DND-41 (cell line): ENCODE data around the gene OSBP2.

ENCODE experiments used
- ATAC-seq: fragments of 200-7000 bp; cut with Tn5 transposase; 3 replicates; pipeline ENCODE4 v1.9.1; 2021; ENCODE audit warnings: low read depth; ENCODE audit not compliant: insufficient read depth
- DNase-seq: peaks from one replicate; pipeline ENCODE4 v3.0.0-alpha.2; 2020
- H2AFZ ChIP-seq: 2 replicates; pipeline ENCODE4 v1.6.0; 2012; ENCODE audit warnings: low read depth, low read length
- H3K27ac ChIP-seq: 2 replicates; pipeline ENCODE4 v1.5.1; 2012; ENCODE audit warnings: low read length, inconsistent platforms
- H3K27me3 ChIP-seq: fragments of 200-600 bp; sonication (generic); 2 replicates; pipeline ENCODE4 v1.6.0; 2012; ENCODE audit warnings: low read length, mild to moderate bottlenecking, inconsistent platforms; ENCODE audit not compliant: insufficient read depth, poor library complexity
- H3K36me3 ChIP-seq: 2 replicates; pipeline ENCODE4 v1.5.1; 2012; ENCODE audit warnings: low read length, inconsistent platforms; ENCODE audit not compliant: insufficient read depth
- H3K4me1 ChIP-seq: 2 replicates; pipeline ENCODE4 v1.5.1; 2012; ENCODE audit warnings: mild to moderate bottlenecking, low read length; ENCODE audit not compliant: insufficient read depth
- H3K4me2 ChIP-seq: 2 replicates; pipeline ENCODE4 v1.6.0; 2012; ENCODE audit warnings: mild to moderate bottlenecking, moderate library complexity, low read length, inconsistent platforms; ENCODE audit not compliant: insufficient read depth
- H3K4me3 ChIP-seq, 2 experiments: fragments of 200-600 bp in 1 of 2; shearing (Covaris generic) in 1 of 2; 2 replicates each; pipeline ENCODE4 v1.5.1; 2012 to 2016; ENCODE audit warnings: inconsistent platforms in 2 of 2, low read length in 2 of 2, mild to moderate bottlenecking in 2 of 2, low read depth in 1 of 2, moderate library complexity in 1 of 2
- H3K79me2 ChIP-seq: 2 replicates; pipeline ENCODE4 v1.6.0; 2012; ENCODE audit warnings: low read length, inconsistent platforms; ENCODE audit not compliant: insufficient read depth
- H3K9ac ChIP-seq: 2 replicates; pipeline ENCODE4 v1.6.0; 2012; ENCODE audit warnings: low read depth, mild to moderate bottlenecking, inconsistent platforms, low read length, moderate library complexity
- H3K9me3 ChIP-seq: 2 replicates; pipeline ENCODE4 v1.5.1; 2012; ENCODE audit warnings: low read length, moderate library complexity, mild to moderate bottlenecking, inconsistent platforms; ENCODE audit not compliant: insufficient read depth, severe bottlenecking
- H4K20me1 ChIP-seq: 2 replicates; pipeline ENCODE4 v1.6.0; 2012; ENCODE audit warnings: low read length; ENCODE audit not compliant: insufficient read depth
- EZH2 ChIP-seq: IDR thresholded peaks from 3 replicates; pipeline ENCODE4 v1.6.1; 2012; ENCODE audit warnings: borderline replicate concordance, low read depth, mild to moderate bottlenecking, moderate library complexity, low read length, inconsistent platforms; ENCODE audit not compliant: severe bottlenecking
- TF ChIP-seq, protein P1 (sequence below): IDR thresholded peaks from 2 replicates; pipeline ENCODE4 v1.5.1; 2012; ENCODE audit warnings: borderline replicate concordance, low read length, moderate library complexity, mild to moderate bottlenecking; ENCODE audit not compliant: poor library complexity, severe bottlenecking; ENCODE audit errors: extremely low read depth

The OSBP2 gene

GRCh38 chr22:30754971-30755758 lies 60.5 kb downstream of the OSBP2 start:
- ATAC-seq (no peak), DNase-seq (peak; percentile 18)
- Histone ChIP-seq H3K4me1 (no peaks in the 10 kb centered on the region), H3K9me3 (no peaks in the 10 kb centered on the region), H4K20me1 (no peaks in the 10 kb centered on the region; the same call in 1 of the 2 replicates), H3K4me2 (no peak overlapping the region), H3K9ac (no peak overlapping the region), H3K4me3 (no peak overlapping the region), H3K27ac (no peak overlapping the region), H2AFZ (no peak overlapping the region), H3K79me2 (no peaks in the 10 kb centered on the region), H3K27me3 (peaks cover 6% of the 10 kb centered on the region), H3K36me3 (no peaks in the 10 kb centered on the region)
- TF ChIP-seq, protein P1, sequence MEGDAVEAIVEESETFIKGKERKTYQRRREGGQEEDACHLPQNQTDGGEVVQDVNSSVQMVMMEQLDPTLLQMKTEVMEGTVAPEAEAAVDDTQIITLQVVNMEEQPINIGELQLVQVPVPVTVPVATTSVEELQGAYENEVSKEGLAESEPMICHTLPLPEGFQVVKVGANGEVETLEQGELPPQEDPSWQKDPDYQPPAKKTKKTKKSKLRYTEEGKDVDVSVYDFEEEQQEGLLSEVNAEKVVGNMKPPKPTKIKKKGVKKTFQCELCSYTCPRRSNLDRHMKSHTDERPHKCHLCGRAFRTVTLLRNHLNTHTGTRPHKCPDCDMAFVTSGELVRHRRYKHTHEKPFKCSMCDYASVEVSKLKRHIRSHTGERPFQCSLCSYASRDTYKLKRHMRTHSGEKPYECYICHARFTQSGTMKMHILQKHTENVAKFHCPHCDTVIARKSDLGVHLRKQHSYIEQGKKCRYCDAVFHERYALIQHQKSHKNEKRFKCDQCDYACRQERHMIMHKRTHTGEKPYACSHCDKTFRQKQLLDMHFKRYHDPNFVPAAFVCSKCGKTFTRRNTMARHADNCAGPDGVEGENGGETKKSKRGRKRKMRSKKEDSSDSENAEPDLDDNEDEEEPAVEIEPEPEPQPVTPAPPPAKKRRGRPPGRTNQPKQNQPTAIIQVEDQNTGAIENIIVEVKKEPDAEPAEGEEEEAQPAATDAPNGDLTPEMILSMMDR = peak; percentile 62
- no peak for TF ChIP-seq EZH2

DNA sequence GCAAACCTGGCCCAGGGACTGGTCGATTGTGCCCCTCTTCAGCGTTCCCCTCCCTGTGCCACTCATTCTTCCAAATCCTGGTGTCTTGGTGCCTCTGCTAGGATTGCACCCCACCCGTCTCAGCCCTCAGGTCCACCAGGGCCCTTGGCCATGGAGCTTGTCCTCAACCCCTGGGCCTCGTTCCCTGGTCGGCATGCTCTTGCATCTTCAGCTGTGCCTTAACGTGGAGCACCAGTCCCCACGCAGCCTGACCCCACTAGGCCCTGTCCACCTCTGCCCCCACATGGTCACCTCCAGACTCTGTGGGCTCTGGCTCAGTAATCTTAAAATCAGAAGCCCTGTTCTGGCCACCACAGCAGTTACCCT lies 61.1 kb downstream of the OSBP2 start:
- Histone ChIP-seq H3K4me3 (no peak overlapping the region), H2AFZ (no peak overlapping the region), H3K4me2 (no peak overlapping the region), H3K79me2 (no peaks in the 10 kb centered on the region), H3K27ac (no peak overlapping the region), H3K9me3 (no peaks in the 10 kb centered on the region), H3K36me3 (no peaks in the 10 kb centered on the region), H3K4me1 (no peaks in the 10 kb centered on the region), H4K20me1 (no peaks in the 10 kb centered on the region; the same call in 1 of the 2 replicates), H3K27me3 (peaks cover 6% of the 10 kb centered on the region), H3K9ac (no peak overlapping the region)
- ATAC-seq = no peak
- TF ChIP-seq, protein P1 = no peak
- no peak for TF ChIP-seq EZH2
- DNase-seq = no peak

DNA sequence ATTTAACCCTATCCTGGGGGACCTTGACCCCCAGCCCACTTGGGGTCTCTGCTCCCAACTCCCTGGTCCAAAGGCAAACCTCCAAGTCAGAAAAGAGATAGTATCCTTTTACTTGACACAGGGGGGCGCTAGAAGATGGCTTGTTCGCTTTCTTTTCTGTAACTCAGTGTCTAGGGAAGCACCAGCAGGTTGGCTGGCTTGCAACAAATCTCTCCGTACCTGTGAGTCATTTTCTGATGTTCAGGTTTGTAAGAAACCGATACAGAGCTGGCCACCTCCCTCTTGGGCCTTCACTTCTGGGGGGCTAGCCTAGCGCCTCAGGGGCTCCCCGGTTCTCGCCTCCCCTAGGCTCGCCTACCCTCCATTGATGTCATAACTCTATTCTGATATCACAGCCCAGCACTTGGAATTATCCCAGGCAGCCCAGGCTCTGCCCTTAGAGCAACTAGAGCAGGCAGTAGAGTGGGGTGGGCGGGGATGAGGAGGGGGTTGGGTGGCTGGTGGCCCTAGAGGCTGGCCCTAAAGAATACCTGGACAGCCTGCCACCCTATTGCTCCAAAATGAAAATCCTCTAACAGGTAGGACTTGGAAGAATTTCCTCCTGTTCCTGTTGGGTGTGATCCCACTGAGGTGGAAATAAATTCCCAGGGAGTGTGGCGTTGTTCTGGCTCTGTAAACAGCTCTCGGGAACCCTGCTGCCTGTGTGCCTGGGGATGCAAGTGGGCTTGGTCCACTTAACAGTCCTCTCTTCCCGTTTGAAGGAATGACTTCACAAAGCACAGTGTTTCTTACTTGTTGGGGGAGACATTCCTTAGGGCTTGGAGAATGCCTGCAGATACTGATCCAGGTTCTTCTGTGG lies 69.4 kb downstream of the OSBP2 start:
- TF ChIP-seq EZH2 = no peak
- TF ChIP-seq, protein P1 = peak; percentile 73
- H3K9me3 ChIP-seq = no peaks in the 10 kb centered on the region
- ATAC-seq = peak; percentile 65; the same call in 2 of the 3 replicates

More for the DNA sequence above, 69.4 kb downstream of the OSBP2 start:
- H3K27ac ChIP-seq = no peak overlapping the region
- no peaks in the 10 kb centered on the region for H4K20me1 ChIP-seq
- H3K4me1 ChIP-seq = no peaks in the 10 kb centered on the region
- H2AFZ ChIP-seq = no peak overlapping the region
- H3K36me3 ChIP-seq = no peaks in the 10 kb centered on the region
- no peaks in the 10 kb centered on the region for H3K79me2 ChIP-seq
- H3K4me3 ChIP-seq = no peak overlapping the region
- H3K4me2 ChIP-seq = no peak overlapping the region
- DNase-seq = peak; percentile 48
- peaks cover 4% of the 10 kb centered on the region for H3K27me3 ChIP-seq
- no peak overlapping the region for H3K9ac ChIP-seq
